ENCODE data around the gene SMARCD3.

The SMARCD3 gene

GRCh38 chr7:151248346-151249033 lies at the start of gene SMARCD3:
Gene SMARCD3 (minus strand): TSS chr7:151248694. CDS start chr7:151248562, 132 bp downstream.
- peak; percentile 53 for DNase-seq

- no peak for DNase-seq
Measured at GRCh38 chr7:151296202-151296992, 47.9 kb upstream of the SMARCD3 start.

DNA sequence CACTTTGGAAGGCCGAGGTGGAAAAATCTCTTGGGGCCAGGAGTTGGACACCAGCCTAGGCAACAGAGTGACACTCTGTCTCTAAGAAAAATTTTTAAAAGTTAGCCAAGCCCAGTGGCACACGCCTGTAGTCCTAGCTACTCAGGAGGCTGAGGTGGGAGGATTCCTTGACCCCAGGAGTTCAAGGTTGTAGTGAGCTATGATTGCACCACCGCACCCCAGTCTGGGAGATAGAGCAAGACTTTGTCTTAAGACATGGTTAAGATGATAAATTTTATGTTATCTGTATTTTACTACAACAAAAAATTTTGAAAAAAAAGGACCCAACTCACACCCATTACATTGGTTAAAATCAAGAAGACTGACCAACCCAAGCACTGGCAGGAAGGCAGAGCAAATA lies 44.4 kb upstream of the SMARCD3 start:
- DNase-seq = no peak

DNA sequence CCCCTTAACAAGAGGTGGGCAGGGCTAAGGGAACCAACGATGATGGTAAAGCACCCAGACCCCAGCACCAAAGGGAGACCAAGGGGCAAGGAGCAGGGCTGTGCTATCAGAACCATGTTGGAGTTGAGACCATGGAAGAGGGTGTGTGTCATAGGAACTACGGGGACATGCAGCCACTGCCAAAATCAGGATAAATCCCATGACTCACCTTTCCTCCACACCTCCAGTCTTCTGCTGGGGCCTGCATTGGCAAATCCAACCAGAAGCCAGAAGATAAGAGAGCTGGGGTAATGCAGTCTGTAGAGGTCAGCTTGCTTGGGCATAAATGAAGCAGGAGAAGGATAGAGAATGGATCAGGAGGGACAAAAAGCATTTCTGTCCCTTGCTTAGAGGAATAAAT lies 42.7 kb upstream of the SMARCD3 start:
- DNase-seq = no peak

DNA sequence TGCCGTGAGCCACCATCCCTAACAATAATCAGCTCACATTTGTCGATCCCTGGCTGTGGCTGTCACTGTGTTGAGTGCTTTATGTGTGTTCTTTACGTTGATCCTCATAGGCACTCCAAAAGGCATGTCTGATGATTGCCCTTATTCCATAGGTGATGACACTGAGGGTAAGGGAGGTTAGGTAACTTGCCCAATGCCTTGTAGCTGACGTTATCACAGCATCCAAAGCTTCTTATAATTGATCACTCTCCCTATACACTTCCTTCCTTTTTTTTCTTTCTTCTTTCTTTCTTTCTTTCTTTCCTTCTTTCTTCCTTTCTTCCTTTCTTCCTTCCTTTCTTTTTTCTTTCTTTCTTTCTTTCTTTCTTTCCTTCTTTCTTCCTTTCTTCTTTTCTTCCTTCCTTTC lies 41.9 kb upstream of the SMARCD3 start:
- no peak for DNase-seq

DNA sequence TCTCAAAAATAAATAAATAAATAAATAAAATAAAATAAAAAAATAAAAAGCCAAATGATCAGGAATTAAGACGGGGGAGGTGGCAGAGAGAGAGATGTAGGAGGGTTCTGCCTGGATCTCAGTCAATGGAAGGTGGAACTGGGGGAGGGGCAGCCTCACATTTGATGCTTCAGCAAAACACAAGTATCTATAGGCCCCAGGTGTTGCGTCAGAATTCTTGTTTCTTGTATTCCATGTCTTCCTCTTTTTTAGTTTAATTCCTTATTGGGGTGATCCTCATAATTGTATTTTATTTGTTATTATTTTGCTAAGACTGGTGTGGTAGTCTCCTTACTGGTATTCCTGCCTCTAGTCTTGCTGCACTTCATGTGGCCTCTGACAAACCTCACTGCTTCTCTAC lies 41.4 kb upstream of the SMARCD3 start:
- DNase-seq = no peak

DNA sequence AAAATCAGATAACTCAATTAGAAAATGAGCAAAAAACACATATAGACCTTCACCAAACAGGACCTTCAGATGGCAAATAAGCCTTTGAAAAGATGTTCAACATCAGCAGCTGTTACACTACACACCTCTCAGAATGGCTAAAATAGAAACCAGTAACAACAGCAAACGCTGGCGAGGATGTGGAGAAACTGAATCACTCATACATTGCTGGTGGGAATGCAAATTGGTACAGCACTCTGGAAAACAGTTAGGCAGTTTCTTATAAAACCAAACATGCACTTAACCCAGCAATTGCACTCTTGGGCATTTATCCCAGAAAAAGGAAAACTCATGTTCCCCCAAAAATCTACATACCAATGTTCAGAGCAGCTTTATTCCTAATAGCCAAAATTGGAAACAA lies 37.7 kb upstream of the SMARCD3 start:
- DNase-seq = no peak

GRCh38 chr7:151283302-151283701 lies 34.8 kb upstream of the SMARCD3 start:
- DNase-seq = no peak

DNA sequence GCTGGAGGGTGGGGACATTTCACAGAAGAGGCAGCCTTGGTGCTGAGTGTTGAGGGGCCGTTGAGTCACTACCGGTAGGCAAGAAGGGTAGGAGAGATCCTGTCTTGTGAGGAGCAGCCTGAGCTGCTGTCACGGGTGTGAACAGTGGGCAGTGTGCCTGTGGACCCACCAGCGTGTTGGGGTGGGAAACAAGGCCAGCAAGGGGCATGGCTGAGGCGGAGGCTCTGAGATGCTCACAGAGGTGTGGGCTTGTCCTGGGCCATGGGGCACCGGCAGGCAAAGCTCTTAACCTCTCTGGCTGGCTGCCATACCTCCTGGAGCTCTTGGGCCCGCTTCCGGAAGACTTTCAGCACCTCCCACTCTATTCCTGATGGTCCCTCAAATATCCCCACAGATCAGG lies 33.6 kb upstream of the SMARCD3 start:
- no peak for DNase-seq

DNA sequence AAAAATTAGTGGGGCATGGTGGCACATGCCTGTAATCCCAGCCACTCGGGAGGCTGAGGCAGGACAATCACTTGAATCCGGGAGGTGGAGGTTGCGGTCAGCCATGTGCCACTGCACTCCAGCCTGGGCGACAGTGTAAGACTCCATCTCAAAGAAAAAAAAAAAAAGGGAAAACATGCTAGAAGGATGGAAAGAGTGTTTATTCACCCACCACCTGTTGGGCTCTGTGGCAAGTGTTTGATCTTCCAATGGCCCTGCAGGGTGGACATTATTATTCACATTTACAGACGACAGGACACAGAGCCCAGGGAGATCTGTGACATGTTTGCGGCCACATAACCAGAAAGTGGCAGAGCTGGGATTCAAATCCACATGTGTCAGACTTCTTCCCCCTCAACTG lies 33.2 kb upstream of the SMARCD3 start:
- no peak for DNase-seq

GRCh38 chr7:151280388-151281019 lies 32.0 kb upstream of the SMARCD3 start:
- DNase-seq = no peak

DNA sequence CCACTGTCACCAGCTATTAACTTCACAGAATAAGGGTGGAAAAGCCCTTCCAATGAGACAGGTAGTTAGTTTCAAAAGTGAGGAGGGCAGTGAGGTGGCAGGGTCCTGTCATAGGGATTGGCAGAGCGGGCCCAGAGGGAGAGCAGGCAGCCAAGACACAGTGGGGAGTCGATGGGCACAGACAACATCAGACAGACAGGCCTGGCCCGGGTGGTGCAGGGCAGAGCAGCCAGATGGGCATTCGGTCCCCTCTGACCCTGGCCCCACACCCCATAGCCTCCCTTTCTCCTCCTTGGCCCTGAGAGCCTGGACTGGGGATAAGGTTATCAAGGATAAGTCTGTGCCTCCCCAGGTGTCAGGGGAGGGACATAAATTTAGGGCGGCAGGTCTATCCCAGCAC lies 31.4 kb upstream of the SMARCD3 start:
- no peak for DNase-seq

DNA sequence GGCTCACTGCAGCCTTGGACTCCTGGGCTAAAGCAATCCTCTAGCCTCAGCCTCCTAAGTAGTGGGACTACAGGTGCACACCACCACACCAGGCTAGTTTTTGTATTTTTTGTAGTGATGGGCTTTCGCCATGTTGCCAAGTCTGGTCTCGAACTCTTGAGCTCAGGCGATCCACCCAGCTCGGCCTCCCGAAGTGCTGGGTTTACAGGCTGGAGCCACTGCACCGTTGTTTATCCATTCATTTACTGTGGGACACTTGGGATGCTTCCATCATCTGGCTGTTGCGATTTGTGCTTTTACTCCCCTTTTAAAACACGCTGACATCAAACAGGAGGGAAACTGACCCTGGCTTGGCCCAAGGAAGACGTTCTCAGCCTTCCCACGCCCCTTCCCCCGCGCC lies 30.5 kb upstream of the SMARCD3 start:
- DNase-seq = no peak

DNA sequence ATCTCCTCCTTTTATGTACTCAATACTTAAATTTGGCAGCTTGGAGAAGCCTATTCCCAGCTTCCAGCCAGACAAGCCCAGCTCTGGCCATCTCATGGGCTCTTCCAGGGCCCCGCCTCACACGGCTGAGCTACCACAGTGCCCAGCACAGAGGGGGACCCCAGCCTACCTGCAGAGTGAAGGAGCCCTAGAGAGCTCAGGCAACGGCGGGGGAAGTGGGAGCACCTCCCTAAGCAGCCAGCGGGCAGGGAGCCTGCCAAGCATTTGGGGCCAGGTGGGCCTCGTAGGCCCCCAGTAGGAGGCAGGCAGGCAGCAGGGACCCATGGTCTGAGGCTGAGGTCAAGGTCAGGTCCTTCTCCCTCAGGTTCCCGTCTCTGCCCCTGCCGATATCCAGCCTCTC lies 29.1 kb upstream of the SMARCD3 start:
- no peak for DNase-seq

GRCh38 chr7:151276666-151277590 lies 28.4 kb upstream of the SMARCD3 start:
- peak; percentile 73 for DNase-seq

DNA sequence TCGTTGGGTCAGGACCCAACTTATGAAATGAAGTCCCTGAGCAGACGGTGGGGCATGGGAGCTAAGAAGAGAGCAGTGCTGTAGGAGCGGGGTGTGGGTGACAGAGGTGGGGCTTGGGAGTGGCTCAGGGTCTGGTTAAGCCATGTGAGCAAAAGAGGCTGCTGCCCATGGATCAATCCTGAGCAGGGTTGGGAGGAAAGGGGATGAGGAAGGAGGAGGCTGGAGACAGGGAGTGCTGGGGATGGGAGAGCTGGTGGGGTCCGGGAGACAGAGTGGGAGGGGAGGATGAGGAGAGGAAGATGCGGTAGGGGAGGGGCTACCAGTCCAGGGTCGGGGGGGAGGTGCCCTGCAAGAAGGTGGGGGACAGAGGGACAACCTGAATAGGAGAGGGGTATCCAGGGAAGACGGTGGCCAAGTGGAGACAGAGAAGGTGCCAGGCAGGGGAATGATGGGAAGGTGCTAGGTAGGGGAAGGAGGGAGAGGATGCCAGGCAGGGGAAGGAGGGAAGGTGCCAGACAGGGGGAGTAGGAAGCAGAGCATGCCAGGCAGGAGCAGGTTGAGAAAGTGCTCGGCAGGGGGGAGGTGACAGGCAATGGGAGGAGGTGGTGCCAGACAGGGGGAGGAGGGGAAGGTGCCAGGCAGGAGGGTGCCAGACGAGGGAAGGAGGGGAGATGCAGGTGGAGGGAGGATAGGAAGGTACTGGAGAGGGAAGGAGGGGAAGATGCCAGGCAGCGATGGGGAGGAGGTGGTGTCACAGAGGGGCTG lies 27.5 kb upstream of the SMARCD3 start:
- no peak for DNase-seq

- no peak for DNase-seq
Measured at GRCh38 chr7:151274936-151275812, 26.7 kb upstream of the SMARCD3 start.

GRCh38 chr7:151274396-151274795 lies 25.9 kb upstream of the SMARCD3 start:
- no peak for DNase-seq

DNA sequence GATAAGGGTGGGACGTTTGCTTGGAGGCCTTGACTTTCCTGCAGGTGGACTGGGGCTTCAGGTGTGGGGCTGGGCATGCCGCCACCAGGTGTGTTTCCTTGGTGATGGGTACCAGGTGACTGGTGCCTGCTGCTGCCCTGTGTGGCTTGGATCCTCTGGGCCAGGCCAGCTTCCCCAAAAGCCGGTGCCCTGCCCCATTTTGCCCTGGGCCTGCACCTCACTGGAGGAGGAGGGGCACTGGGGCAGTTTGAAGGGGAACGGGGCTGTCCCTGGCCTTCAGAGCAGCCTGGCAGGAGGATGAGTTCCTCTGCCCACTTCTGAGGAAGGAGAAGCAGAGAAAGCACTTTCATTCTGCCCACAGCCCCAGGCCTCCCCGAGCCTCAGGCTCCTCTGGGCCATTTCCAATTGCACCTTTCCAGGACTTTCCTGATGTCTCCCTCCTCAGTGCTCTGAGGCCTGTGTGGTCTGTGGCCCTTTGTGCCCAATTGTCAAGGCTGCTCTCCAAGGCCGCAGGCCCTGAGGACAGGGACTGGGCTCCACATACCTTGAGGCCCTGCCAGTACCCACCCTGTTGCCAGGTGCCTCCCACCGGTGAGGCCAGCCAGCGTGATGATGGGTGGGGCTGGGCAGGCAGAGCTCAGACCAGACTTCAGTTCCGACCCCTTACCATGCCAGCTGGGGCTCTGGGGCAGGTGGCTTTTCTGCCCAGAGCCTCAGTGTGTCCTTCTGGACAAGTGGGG lies 25.3 kb upstream of the SMARCD3 start:
- no peak for DNase-seq

DNA sequence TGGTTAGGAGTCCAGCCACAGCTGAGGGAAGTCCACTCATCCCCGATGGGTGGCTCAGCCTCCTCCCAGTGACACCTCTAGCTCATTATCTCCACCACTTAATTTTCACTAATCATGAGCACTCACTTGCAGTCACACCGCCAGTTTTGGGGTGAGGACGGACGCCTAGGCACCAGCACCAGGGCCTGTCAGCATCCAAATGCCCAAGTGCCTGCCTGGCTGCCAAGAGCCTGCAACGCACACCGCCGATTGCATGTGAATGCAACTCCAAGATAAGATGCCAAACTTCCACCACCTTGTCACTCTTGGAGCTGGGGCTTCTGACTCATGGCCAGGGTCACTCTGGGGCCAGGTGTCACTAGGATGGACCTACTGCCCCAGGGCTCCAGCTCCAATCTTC lies 24.4 kb upstream of the SMARCD3 start:
- DNase-seq = no peak
